22Rv1 (cell line): ENCODE results near the gene MED25.

ENCODE experiments used
- H3K27ac ChIP-seq: fragments of 450-650 bp; 2 replicates; pipeline ENCODE4 v1.5.1; 2017
- CTCF ChIP-seq: fragments of 450-650 bp; IDR thresholded peaks from 2 replicates; pipeline ENCODE4 v1.5.1; 2017; ENCODE audit warnings: mild to moderate bottlenecking
- ZFX ChIP-seq: fragments of 450-650 bp; IDR thresholded peaks from 2 replicates; pipeline ENCODE4 v1.6.1; 2017; ENCODE audit warnings: antibody characterized with exemption, borderline replicate concordance

MED25 gene

GRCh38 chr19:49829721-49830120 lies 11.6 kb downstream of the MED25 start:
- no peak overlapping the region for H3K27ac ChIP-seq
- TF ChIP-seq ZFX (no peak), CTCF (no peak)

GRCh38 chr19:49830766-49831165 lies 12.7 kb downstream of the MED25 start:
- H3K27ac ChIP-seq = no peak overlapping the region
- no peak for TF ChIP-seq CTCF
- no peak for TF ChIP-seq ZFX

- no peak for TF ChIP-seq ZFX
- TF ChIP-seq CTCF = no peak
These were observed 13.5 kb downstream of the MED25 start for GRCh38 chr19:49831592-49831991.

GRCh38 chr19:49832556-49832955 lies 14.5 kb downstream of the MED25 start:
- TF ChIP-seq CTCF = no peak
- TF ChIP-seq ZFX = no peak
- H3K27ac ChIP-seq = no peak overlapping the region

More at GRCh38 chr19:49831592-49831991, 13.5 kb downstream of the MED25 start:
- H3K27ac ChIP-seq = no peak overlapping the region

- no peak overlapping the region for H3K27ac ChIP-seq
- no peak for TF ChIP-seq ZFX
- no peak for TF ChIP-seq CTCF
These were observed 15.5 kb downstream of the MED25 start for GRCh38 chr19:49833599-49833998.

GRCh38 chr19:49835562-49835961 lies 17.5 kb downstream of the MED25 start:
- TF ChIP-seq CTCF = no peak
- no peak overlapping the region for H3K27ac ChIP-seq

- no peak for TF ChIP-seq CTCF
- TF ChIP-seq ZFX = no peak
- H3K27ac ChIP-seq = no peak overlapping the region
These were observed 18.3 kb downstream of the MED25 start for GRCh38 chr19:49836176-49837008.
